Stimulated activated CD4-positive, alpha-beta T cell treated with anti-CD3 and anti-CD28 coated beads, Interleukin-4, amount 100 ng/mL, for 1 hour (primary cell): ENCODE measurements around the gene STEAP1.
"Not testable (repeated sequence)": the region's sequence is repeated elsewhere in the genome, so short reads cannot be mapped to it uniquely, and the experiment has no call there.

Source experiments
- DNase-seq: peaks from one replicate; pipeline ENCODE4 v3.0.0-alpha.2; 2020

The STEAP1 gene

DNA sequence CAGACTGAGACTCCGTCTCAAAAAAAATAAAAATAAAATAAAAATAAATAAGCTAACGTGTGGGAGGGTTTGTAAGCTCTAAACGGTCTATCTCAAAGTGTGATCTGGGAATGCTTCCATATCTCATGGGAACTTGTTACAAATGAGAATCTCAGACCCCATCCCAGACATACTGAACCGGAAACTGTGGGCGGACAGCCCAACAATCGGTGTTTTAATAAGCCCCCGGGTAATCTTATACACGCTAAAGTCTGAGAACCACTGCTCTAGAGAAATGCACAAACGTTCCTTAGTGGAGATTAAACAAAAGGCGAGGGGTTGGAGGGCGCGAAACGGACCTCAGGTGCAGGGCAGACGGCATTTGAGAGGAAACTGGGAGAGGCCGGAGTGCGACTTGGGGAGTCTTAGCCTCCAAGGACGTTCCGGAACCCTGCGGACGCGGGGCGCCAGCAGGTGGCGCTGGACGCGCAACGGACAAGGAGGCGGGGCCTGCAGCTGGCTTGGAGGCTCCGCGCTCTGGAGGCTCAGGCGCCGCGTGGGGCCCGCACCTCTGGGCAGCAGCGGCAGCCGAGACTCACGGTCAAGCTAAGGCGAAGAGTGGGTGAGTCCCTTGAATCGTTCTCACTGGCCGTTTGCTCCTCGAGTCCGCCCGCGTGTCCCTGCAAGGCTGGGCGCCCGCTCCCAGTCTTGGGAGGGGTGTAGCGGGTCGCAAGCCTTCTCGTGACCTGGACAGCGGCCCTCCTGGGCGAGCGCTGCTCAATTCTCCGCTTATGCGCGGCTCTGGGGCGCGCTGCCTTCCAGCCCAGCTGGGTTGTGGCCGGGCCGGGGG, at the start of gene STEAP1:
Gene STEAP1 (plus strand): TSS at position 527 of the 829 bp plus-strand sequence. CDS start 5,320 bp downstream, outside the sequence.
- peak; percentile 89 for DNase-seq

DNA sequence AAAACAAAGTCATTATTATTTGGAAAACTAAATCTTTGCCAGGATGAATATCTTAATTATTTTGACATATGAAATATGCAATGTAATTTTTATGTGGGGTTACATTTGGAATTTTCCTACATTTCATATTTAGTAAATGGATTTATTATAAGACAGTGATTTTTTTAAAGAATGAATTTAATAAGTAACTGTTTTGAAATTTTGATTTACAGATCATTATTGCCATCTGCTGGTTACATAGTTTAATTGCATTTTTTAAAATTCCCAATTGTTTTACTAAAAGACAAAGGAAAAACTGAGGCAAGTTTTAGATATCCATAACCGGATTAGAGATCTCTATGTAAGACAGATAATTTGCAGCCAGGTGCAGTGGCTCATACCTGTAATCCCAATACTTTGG, 39.3 kb upstream of the STEAP1 start:
- not testable (repeated sequence) for DNase-seq

DNA sequence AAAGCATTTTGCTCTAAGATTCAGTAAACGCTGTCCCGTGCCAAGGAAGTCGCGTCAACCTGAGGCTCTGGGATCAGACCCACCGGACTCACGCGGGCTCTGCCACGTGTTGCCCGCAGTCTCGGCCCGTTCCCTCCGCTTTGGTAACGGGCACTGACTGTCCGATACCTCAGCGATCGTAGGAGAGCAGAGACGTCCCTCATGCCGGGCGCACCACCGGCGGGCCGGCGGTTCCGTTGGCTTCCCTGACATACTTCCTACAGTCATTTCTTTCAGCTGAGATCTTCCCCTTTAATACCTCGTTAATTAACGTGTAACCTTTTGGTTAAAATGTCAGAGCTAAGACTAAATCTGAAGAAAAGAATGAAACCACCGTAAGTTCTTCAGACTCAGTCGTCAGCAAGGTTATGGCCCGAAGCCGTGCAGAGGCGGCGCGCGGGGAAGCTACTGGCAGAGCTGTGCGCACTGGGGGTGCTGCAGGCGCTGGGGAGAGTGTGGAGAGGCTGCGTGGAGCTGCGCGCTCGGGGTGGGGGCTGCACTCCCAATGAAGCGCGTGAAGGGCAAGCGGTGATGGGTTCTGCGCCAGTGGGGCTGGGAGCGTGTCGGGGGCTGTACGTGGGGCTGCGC, 35.6 kb upstream of the STEAP1 start:
- DNase-seq, result peak; percentile 15

DNA sequence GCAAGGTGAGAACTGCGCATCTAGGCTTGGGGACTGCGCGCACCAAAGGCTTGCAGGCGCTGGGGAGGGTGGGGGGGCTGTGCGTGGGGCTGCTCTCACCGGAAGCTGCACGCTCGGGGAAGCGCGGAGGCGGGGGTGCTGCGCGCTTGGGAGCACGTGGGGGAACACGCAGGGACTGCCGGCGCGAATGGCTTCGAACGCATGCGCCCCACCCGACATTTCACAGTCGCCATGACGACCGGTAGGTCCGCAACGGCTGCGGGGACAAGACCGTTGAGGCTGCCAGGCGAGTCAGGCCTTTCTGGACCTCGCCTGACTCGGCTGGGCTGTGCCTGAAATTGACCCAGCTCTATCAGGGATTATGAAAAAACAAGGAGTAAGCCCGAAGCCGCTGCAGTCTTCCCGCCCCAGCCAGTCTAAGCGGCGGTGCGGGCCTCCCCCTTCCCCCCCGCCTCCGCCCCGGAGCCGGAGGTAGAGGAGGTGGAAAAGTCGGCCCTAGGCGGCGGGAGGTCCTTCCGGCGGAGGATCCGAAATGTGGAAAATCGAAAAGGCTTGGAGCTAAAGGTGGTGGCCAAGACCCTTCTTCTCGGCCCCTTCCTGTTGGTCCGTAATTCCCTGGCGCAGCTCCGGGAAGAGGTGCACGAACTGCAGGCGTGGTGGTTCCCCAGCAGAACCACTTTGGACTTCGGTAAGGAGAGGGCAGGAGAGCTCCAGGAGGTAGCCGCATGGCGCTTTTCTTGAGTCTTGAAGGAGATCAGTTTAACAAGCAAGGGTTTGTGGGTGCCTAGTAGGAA, 34.9 kb upstream of the STEAP1 start:
- peak; percentile 43 for DNase-seq

DNA sequence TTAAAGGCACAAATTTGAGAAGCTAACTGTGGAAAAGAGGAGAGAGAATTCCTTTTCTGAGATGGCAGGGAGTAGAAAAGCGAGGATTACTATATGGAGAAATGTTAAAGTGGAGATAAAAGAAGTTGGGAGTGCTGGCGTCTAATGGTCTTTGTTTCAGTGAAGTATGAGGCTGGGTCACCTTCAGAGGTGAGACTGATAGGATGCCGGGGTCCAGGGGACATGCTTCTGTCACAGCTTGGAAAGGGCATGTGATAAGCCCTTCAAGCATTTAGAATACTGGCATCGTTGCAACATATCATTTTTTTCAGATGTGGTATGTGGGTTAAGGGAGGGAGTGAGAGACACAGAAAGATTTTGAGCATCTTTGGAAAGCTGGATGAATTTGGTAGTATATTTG, 34.1 kb upstream of the STEAP1 start:
- DNase-seq, result not testable (repeated sequence)

DNA sequence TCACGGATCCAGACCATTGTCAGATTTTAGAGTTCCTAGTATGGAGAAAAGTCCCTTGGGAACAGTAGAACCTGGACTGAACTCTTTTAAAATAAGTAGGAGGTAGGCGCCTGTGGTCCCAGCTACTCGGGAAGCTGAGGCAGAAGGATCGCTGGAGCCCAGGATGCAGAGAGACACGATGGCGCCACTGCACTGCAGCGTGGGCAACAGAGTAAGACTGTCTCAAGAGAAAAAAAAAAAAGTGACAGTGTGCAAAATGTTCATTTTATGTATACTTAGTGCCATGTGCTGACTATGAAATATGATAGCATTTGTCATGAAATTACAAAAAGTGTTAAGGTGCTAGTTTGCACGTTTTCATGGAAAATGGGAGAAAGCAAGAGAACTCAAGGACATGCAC, 22.5 kb upstream of the STEAP1 start:
- not testable (repeated sequence) for DNase-seq

DNA sequence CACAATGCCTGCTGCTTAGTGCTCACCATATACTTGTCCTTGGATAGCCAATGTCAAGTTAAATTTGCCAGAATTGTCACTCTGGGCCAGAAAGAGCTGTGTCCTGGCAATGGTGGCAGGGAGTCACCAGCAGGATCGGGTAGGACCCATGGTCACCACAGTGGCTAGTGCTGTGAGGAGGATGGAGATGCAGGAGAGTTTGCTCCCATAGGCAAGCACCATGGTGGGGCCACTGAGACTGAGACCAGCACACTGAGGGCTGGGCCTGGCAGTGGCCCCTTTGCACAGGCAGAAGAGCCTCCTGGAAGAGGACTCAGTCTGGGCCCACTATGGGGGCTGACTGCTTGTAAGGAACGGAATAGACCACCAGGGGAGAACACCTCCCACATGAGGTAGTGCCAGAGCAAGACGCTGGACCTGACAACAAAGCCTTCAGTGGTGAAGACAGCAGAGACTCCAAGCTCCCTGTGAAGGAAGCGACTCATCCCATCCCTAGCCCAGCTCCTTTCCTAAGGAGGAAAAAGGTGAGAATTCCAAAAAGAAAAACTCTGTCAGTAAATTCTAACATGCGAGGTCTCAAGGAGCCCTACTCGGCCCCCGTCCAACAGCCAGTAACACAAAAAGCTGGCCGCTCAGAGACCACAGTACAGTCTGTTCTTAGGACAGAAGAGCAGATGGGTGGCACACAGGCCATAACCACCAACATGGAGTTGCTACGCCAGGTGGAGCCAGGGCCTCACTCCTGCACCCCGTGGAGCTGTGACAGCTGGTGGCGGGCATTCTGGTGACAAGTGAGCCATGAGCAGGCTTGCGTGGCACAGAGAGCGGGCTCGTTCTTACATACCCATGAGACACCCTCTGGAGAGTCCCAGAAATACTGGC, 6.9 kb upstream of the STEAP1 start:
- DNase-seq, result not testable (repeated sequence)

DNA sequence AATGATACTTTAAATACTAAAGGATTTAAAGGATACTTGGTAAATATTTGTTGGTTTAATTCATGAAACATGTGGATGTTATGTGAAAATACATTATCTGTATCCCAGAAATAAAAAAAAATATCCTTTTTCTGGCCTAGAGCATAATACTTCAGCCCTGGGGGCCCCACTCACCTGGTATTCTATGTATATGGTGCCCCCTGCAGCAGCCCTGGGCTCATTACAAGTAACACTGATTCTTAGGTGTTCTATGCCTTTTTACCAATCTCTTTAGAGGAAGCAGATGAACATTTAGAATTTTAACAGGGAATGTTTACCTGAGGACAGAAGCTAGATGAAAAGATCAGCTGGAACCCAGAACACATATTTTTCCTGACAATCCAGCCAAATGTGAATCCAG, 4.8 kb upstream of the STEAP1 start:
- DNase-seq, result peak; percentile 13

DNA sequence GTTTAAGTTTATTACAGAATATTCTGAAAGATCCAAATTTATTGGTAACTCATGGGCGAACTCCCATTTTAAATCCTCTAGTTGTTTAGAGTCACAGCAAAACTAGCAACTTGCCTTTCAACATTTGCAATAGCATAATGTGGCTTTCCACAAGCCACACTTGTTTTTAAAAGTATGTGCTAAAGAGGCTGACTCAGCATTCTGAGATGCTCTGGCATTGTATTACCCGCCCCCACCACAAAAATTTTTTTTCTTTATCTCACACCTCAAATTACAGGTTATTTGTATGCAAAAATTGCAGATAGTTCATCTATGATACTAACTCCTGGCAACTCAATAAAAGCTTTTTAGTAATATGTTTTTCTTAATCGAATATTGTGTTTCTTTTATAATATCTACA, 2.4 kb upstream of the STEAP1 start:
- DNase-seq, result not testable (repeated sequence)

DNA sequence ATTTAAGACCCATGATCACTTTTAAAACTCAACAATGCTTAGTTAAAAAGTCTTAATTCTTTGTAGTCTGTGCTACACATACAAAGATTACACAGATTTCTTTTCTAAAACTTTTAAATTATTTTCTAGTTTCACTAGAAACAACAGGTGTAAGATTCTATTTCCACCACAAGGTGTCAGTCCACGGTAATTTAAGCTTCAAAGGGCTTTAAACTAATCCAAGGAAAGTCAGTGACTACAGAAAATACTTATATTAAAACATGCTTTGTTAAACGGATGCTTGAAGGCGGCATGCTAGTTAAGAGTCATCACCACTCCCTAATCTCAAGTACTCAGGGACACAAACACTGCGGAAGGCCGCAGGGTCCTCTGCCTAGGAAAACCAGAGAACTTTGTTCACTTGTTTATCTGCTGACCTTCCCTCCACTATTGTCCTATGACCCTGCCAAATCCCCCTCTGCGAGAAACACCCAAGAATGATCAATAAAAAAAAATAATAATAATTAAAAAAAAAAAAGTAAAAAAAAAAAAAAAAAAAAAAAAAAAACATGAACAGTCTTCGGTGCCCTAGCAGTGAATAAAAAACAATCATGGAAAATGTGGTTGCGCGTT, 1.5 kb upstream of the STEAP1 start:
- not testable (repeated sequence) for DNase-seq

DNA sequence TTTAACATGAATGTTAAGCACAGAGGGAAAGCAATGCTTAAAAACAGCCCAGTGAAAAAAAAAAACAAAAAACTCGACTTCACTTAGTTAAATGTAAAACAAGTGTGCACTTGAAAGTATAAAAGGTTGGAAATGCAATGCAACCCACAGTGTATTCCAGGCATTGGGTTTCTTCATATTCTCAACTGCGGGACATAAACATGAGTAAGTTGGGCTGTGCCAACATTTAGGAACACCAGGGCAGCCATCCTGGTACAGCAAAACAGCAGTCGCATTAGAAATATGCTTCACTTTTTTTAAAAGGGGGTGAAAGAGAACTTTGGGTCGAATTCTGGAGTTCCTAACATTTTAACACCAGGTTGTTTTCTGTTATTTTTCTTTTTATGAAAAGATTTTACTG, 937 bp downstream of the STEAP1 start:
- no peak for DNase-seq

DNA sequence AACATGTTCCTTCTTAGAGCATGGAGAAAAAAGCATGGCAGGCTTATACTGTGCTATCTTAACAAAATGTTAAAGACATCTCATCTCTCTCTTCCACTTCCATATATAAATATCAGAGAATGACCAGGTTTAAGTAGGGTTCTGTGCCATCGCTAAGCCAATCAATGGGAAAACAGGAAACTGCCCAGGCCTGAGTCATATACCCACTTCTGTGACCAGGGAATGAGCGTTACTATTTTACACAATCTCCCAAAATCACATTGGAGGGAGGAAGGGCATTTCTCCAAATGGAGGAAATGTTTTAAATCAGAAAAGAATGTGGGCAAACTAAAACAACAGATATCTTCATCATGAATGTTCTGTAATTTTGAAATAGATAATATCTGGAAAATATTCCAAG, 3.1 kb downstream of the STEAP1 start:
- not testable (repeated sequence) for DNase-seq

DNA sequence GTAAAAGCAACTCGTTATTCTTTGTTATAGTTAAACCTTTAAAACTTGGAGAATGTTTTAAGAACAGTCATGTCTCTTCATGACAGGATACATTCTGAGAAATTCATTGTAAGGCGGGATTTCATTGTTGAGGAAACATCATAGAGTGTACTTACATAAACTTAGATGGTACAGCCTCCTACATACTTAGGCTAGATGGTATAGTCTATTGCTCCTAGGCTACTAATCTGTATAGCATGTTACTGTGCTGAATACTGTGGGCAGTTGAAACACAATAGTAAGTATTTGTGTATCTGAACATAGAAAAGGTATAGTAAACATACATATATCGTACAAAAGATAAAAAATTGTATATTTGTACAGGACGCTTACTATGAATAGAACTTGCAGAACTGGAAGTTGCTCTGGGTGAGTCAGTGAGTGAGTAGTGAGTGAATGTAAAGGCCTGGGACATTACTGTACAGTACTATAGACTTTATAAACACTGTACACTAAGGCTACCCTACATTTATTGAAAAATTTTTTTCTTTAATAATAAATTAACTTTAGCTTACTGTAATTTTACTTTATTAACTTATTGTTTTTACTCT, 3.6 kb downstream of the STEAP1 start:
- not testable (repeated sequence) for DNase-seq

DNA sequence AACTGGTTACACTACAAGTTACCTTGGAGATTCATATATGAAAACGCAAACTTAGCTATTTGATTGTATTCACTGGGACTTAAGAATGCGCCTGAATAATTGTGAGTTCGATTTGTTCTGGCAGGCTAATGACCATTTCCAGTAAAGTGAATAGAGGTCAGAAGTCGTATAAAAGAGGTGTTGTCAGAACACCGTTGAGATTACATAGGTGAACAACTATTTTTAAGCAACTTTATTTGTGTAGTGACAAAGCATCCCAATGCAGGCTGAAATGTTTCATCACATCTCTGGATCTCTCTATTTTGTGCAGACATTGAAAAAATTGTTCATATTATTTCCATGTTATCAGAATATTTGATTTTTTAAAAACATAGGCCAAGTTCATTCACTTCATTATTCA, 9.3 kb downstream of the STEAP1 start:
- no peak for DNase-seq

DNA sequence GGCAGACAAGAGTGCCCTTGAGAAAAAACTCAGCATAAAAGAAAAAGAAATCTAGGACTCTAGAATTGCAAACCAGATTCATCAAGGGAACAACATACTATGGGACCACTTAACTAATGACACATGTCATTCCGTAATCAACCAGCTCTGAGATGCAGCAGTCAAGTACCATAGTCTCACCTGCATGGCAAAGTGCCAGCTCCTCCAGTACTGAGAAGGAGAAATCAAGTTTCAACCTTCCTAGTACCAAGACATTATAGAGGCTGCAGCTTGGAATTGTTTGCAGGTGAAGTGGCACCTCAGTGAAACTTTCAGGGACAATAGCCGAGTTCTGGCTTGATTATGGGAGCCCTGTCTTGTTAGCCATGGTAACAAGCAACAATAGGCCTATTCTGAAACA, 11.5 kb downstream of the STEAP1 start:
- no peak for DNase-seq

DNA sequence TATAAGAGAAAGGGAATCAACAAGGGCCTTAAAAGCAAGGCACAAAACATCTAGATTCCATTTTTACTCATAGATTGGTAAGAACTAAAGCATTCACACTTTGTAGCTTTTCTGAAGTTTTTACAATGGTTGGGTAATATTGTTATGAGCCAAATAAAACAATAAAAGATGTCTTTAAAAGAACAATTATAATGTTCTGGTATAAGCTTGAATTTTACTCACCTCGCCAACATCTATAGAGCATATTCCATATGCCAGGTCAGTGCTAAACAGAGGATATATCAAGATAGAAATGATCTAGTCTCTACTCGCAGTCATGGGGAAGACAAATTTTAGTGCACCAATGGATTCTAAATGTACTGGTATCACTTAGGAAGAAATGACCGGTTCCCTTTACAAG, 11.9 kb downstream of the STEAP1 start:
- no peak for DNase-seq

DNA sequence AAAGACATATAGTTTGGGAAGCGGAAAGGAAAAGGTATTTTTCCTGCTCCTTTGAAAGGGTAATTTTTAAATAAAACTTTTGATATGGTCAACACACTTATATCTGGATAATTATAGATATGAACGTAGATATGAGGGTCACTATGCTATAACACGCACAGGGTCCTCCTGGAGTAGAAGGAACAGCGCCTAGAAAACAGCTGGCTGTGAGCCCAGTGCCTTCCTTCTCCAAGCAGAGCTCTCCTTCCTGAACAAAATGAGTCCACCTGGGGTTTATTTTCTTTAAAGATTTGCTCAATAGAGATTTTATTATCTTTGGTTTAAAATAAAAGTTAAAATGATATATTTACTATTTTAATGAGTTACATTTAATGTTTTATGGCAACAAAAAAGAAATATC, 13.1 kb downstream of the STEAP1 start:
- DNase-seq, result no peak

DNA sequence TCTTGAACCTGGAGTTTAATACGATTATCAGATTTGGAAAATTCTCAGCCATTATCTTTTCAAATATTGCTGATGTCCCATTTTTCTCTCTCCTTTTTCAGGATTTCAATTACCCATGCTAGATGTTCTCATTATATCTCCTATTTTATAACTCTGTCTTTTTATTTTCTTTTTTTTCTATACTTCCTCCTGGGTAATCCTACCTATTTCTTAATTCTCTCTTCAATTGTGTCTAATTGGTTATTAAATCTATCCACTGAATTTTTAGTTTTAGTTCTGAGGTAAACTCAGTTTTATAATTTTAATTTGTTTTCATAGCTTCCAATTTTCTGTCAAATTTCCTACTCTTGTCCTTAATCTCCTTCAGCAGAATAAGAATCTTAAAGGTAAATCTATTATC, 15.6 kb downstream of the STEAP1 start:
- DNase-seq, result no peak

DNA sequence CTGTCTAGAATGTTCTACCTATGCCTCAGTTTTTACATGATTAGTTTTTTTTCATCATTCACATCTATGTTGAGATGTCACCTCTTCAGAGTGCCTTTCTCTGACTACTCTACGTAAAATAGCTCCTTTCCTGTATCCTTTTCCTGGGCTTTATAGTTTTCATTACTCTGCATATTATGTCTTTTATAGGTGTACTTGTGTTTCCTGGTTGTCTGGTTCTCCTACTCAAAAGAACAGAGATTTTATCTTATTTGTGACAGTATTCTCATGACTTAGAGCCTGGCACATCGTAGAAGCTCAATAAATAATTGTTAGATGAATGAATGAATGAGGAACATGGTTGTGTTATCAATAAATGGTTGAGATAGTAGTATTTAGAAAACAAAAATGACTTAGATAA, 17.9 kb downstream of the STEAP1 start:
- DNase-seq, result no peak

DNA sequence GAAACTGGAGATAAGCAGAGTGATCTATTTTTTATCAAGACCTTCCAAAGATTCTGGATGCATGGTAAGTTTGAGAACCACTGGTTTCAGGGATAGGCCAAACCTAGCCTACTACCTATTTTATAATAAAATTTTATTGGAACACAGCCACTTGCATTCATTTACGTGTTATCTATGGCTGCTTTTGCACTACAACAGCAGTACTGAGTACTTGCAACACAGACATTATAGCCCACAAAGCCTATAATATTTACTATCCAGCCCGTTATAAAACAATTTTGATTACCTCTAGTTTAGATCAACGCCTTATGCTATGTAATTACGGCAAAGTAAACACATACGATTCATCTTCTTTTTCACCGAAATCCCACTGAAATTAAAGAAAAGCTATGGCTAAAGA, 18.4 kb downstream of the STEAP1 start:
- no peak for DNase-seq

DNA sequence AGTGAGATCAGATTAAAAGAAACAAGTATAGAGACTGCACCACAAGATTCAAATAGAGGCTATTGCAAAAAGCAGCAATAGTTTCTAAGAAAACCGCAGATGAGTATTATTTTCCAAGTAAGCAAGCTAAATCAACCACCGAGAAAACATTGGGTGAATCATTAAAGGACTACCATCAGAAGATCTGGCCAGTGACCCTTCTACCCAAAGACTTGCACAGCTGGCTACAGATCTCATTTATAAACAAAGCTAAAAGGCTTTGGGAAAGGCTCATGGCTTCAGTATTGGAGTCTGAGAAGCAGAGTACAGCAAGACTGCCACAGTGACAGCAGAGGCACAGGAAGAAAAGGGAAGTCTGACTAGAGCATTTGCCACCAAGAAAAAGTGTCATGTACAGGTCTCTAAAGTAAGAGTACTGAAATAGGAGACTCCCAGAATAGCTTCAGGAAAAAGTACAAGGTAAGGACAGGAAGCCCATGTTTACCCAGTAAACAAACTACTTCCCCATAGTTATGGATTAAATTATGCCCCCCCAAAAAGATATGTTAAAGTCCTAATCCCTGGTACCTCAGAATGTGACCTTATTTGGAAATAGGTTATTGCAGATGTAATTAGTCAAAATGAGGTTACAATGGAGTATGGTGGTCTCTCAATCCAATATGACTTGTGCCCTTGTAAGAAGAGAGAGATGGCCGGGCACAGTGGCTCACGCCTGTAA, 19.0 kb downstream of the STEAP1 start:
- no peak for DNase-seq
